GM20000 (cell line): Measurements from ENCODE around the gene ABL1.
A peak's percentile ranks its signal among the peaks of the same experiment; 100 is the strongest.

Experiments used
- DNase-seq: peaks from one replicate; pipeline ENCODE4 v3.0.0; 2012; ENCODE audit warnings: low spot score
- CTCF ChIP-seq: IDR thresholded peaks from 2 replicates; pipeline ENCODE4 v1.5.1; 2012; ENCODE audit warnings: mild to moderate bottlenecking, control low read depth; ENCODE audit errors: extremely low read depth, missing control alignments

The ABL1 gene

GRCh38 chr9:130830231-130830760, 4.8 kb upstream of the ABL1 start:
- no peak for TF ChIP-seq CTCF
- no peak for DNase-seq

- no peak for TF ChIP-seq CTCF
- no peak for DNase-seq
Measured at GRCh38 chr9:130831077-130831476, 4.0 kb upstream of the ABL1 start.

GRCh38 chr9:130833031-130833990, 1.7 kb upstream of the ABL1 start:
- no peak for DNase-seq
- no peak for TF ChIP-seq CTCF

GRCh38 chr9:130835441-130836298, 616 bp downstream of the ABL1 start:
- peak; percentile 76 for DNase-seq
- no peak for TF ChIP-seq CTCF

- no peak for TF ChIP-seq CTCF
- DNase-seq: no peak
Measured at GRCh38 chr9:130837002-130837511, 2.0 kb downstream of the ABL1 start.

- no peak for DNase-seq
- no peak for TF ChIP-seq CTCF
Measured at GRCh38 chr9:130837643-130838042, 2.6 kb downstream of the ABL1 start.
